ENCODE data around the gene SNRK. TPM values are rescaled to one million over a fixed set of nuclear protein-coding genes. Genes with fewer than 3 reads are reported as not detected.

Gene SNRK
- total and polyA plus RNA-seq, 3 donors from 2014 or later = 27.5 to 42.4 (median 37.4) TPM

- no peak for DNase-seq
- WGBS, 2 donors = 93 to 96% methylated on average over 2 of the region's 2 CpGs
- Histone ChIP-seq H3K9me3 (no peaks in the 10 kb centered on the region), H3K36me3 (ENCODE audit: low read depth, missing control alignments) (no peaks in the 10 kb centered on the region), H3K4me3 (no peak overlapping the region), H3K4me1 (no peaks in the 10 kb centered on the region), H3K27me3 (no peaks in the 10 kb centered on the region), H3K27ac (no peak overlapping the region)
- TF ChIP-seq, protein P1, sequence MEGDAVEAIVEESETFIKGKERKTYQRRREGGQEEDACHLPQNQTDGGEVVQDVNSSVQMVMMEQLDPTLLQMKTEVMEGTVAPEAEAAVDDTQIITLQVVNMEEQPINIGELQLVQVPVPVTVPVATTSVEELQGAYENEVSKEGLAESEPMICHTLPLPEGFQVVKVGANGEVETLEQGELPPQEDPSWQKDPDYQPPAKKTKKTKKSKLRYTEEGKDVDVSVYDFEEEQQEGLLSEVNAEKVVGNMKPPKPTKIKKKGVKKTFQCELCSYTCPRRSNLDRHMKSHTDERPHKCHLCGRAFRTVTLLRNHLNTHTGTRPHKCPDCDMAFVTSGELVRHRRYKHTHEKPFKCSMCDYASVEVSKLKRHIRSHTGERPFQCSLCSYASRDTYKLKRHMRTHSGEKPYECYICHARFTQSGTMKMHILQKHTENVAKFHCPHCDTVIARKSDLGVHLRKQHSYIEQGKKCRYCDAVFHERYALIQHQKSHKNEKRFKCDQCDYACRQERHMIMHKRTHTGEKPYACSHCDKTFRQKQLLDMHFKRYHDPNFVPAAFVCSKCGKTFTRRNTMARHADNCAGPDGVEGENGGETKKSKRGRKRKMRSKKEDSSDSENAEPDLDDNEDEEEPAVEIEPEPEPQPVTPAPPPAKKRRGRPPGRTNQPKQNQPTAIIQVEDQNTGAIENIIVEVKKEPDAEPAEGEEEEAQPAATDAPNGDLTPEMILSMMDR (IDR thresholded peaks at IDR 0.05) = no peak
- TF ChIP-seq POLR2A (IDR thresholded peaks at IDR 0.05) = no peak
- intact Hi-C loops (cut with DNase I; ENCODE audit: low total_unique reads) = no loop called here
Observed at GRCh38 chr3:43338295-43338694, 52.0 kb downstream of the SNRK start.

DNA sequence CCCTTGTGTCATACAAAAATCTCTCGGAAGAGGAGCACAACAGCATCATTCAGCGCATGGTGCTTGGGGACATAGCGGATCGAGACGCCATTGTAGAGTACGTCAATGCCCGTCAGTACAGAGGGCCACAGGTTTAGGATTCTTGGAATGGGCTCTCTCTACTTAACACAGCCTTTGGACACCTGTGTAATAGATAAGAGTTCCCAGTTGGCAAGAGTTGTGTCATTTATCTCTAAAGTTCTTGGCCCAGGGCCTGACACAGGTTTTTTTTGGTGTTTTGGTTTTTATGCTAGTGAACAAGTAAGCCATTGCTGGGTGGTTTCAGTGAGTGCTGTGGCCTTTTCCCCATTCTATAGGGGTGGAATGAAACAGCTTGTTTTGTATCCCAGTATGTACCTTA is 54.1 kb downstream of the SNRK start:
- Histone ChIP-seq H3K27ac (no peak overlapping the region), H3K9me3 (no peaks in the 10 kb centered on the region), H3K36me3 (ENCODE audit: low read depth, missing control alignments) (no peaks in the 10 kb centered on the region), H3K4me1 (no peaks in the 10 kb centered on the region), H3K27me3 (no peaks in the 10 kb centered on the region), H3K4me3 (no peak overlapping the region)
- no peak for DNase-seq
- WGBS, 2 donors = 92 to 98% methylated on average over 7 of the region's 7 CpGs
- intact Hi-C loops (cut with DNase I; ENCODE audit: low total_unique reads) = no loop called here
- TF ChIP-seq POLR2A (IDR thresholded peaks at IDR 0.05) = no peak
- TF ChIP-seq, protein P1 (IDR thresholded peaks at IDR 0.05) = no peak

DNA sequence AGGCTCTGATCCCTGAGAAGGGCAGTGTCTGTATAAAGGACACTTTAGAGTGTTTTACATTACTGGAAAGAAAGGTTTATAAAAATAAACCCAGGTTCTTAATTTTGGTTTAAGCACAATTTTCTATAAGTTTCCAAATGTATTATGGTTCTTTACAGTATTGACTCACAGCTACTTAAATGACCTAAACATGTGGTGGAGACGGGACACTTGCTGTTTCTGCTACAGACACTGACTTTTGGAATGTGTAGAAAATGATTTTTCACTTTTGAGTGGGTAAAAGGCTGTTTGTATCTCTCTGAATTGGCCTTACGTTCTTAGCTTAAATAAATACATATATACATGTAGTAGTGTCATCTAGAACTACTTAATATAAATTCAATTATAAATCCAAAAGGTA is 55.4 kb downstream of the SNRK start:
- Histone ChIP-seq H3K27ac (no peak overlapping the region), H3K27me3 (no peaks in the 10 kb centered on the region), H3K9me3 (no peaks in the 10 kb centered on the region), H3K4me3 (no peak overlapping the region), H3K36me3 (ENCODE audit: low read depth, missing control alignments) (no peaks in the 10 kb centered on the region), H3K4me1 (no peaks in the 10 kb centered on the region)
- intact Hi-C loops (cut with DNase I; ENCODE audit: low total_unique reads) = no loop called here
- TF ChIP-seq, protein P1 (IDR thresholded peaks at IDR 0.05) = no peak
- no peak for TF ChIP-seq POLR2A (IDR thresholded peaks at IDR 0.05)
- DNase-seq = no peak
- 91 to 93% methylated on average over 2 of the region's 2 CpGs for WGBS, 2 donors

- H3K9me3 ChIP-seq = no peaks in the 10 kb centered on the region
- H3K36me3 ChIP-seq (ENCODE audit: low read depth, missing control alignments) = no peaks in the 10 kb centered on the region
- no peak for DNase-seq
- H3K4me3 ChIP-seq = no peak overlapping the region
- no peaks in the 10 kb centered on the region for H3K4me1 ChIP-seq
- 78 to 80% methylated on average over 4 of the region's 4 CpGs for WGBS, 2 donors
- H3K27me3 ChIP-seq = no peaks in the 10 kb centered on the region
- H3K27ac ChIP-seq = no peak overlapping the region
- TF ChIP-seq, protein P1 (IDR thresholded peaks at IDR 0.05) = no peak
- TF ChIP-seq POLR2A (IDR thresholded peaks at IDR 0.05) = no peak
- intact Hi-C loops (cut with DNase I; ENCODE audit: low total_unique reads) = no loop called here
Observed at GRCh38 chr3:43343185-43343584, 56.8 kb downstream of the SNRK start.

DNA sequence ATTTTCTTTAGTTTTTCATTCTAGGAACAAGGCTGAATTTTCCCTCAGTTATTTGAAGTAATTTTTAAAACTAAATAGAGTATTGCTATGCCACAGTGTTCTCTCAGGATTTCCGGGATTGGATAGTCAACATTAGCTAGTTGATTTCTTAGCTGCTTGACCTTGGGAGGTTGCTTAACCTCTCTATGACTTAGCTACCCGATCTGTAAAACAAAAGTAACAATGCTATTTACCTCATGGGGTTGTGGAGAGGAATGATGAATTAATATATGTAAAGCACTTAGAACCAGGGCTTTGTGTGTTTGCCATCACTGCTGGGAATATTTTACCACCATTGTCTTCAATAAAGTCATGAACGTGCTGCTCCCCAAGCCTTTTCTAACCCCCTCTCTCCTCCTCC is 57.5 kb downstream of the SNRK start:
- intact Hi-C loops (cut with DNase I; ENCODE audit: low total_unique reads) = no loop called here
- Histone ChIP-seq H3K4me1 (no peaks in the 10 kb centered on the region), H3K9me3 (no peaks in the 10 kb centered on the region), H3K27me3 (no peaks in the 10 kb centered on the region), H3K27ac (no peak overlapping the region), H3K36me3 (ENCODE audit: low read depth, missing control alignments) (no peaks in the 10 kb centered on the region), H3K4me3 (no peak overlapping the region)
- DNase-seq = no peak
- TF ChIP-seq, protein P1 (IDR thresholded peaks at IDR 0.05) = no peak
- no peak for TF ChIP-seq POLR2A (IDR thresholded peaks at IDR 0.05)
- 69 to 80% methylated on average over 3 of the region's 3 CpGs for WGBS, 2 donors

All from testis (tissue), 3 donors.